ENCODE measurements around the gene SIPA1L3. TPM values are rescaled to one million over a fixed set of nuclear protein-coding genes. Genes with fewer than 3 reads are reported as not detected.

The SIPA1L3 gene
- total RNA-seq, 4 donors from 2014 or later: 4.1 to 18.7 (median 6.1) TPM

DNA sequence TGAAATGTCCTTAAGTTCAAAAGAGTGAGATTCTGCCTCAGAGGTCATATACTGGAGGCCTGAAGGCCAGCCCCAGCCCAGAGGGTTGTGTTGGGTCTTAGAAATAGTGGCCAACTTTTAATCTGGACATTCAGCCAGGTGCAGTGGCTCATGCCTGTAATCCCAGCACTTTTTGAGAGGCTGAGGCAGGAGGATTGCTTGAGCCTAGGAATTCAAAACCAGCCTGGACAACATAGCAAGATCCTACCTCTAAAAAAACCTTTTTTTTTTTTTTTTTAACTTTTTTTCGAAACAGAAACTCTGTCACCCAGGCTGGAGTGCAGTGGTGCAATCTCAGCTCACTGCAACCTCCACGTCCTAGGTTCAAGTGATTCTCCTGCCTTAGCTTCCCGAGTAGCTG, 301.6 kb downstream of the SIPA1L3 start:
- TF ChIP-seq POLR2A (IDR thresholded peaks at IDR 0.05): no peak
- TF ChIP-seq CTCF (IDR thresholded peaks at IDR 0.05 in 4 of 5, conservative IDR thresholded peaks at IDR 0.05 in 1 of 5): no peak
- peak overlapping the region in 3 of 4 donors; percentile 66 to 77 (median 68) for H3K27ac ChIP-seq
- intact Hi-C loops (cut with DNase I; ENCODE audit: low total_unique reads) (no loop called here), in situ Hi-C loops (cut with MboI; ENCODE audit: low sequenced_read_pairs in 4 of 4) (no loop called here)
- peaks cover 9 to 46% (median 42%) of the 10 kb centered on the region in 3 donors for H3K27me3 ChIP-seq
- peaks cover 0 to 32% of the 10 kb centered on the region in 2 donors for H3K36me3 ChIP-seq
- no peak overlapping the region for H3K4me3 ChIP-seq
- ATAC-seq (no peak), DNase-seq (no peak)
- peaks cover 7 to 12% of the 10 kb centered on the region in 2 donors for H3K4me1 ChIP-seq
- H3K9me3 ChIP-seq: no peaks in the 10 kb centered on the region

DNA sequence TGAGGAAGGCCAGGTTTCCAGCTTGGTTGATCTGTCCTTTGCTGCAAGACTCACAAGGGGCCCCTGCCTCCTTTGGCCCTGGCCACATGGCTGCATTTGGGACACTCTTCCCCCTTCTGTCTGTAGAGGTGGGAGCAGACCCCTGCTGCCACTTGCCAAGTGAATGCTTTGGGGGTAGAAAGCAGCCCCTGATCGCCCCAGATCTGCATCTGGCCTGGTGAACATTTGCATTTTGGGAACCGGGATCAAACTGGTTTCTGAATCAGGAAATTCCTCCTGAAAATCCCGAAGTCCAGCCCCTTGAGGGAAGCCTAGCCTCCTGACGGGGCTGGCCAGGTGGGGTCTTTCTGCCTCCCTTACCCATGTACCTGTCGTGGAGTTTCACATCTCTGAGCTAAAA, 302.1 kb downstream of the SIPA1L3 start:
- Histone ChIP-seq H3K4me3 (peak overlapping the region; percentile 11 to 39 (median 26)), H3K27ac (peak overlapping the region; percentile 47 to 77 (median 67)), H3K36me3 (peaks cover 0 to 27% of the 10 kb centered on the region in 2 donors), H3K9me3 (no peaks in the 10 kb centered on the region), H3K27me3 (peaks cover 9 to 49% (median 48%) of the 10 kb centered on the region in 3 donors), H3K4me1 (peaks cover 7 to 12% of the 10 kb centered on the region in 2 donors)
- TF ChIP-seq POLR2A (IDR thresholded peaks at IDR 0.05): no peak
- no peak for TF ChIP-seq CTCF (IDR thresholded peaks at IDR 0.05 in 4 of 5, conservative IDR thresholded peaks at IDR 0.05 in 1 of 5)
- intact Hi-C loops (cut with DNase I; ENCODE audit: low total_unique reads): no loop called here
- no peak for DNase-seq
- in situ Hi-C loops (cut with MboI; ENCODE audit: low sequenced_read_pairs in 4 of 4): no loop called here
- ATAC-seq: peak in 1 of 2 donors; percentile 13

- peak overlapping the region; percentile 11 to 39 (median 26) for H3K4me3 ChIP-seq
- intact Hi-C loops (cut with DNase I; ENCODE audit: low total_unique reads): loop anchor here (1.0 kb wide), 1 partner anchor 14 kb away; the partner anchor contains the start of gene DPF1
- TF ChIP-seq CTCF (IDR thresholded peaks at IDR 0.05 in 4 of 5, conservative IDR thresholded peaks at IDR 0.05 in 1 of 5) (no peak), POLR2A (IDR thresholded peaks at IDR 0.05) (peak in 1 of 2 donors; percentile 62)
- peaks cover 0 to 20% of the 10 kb centered on the region in 2 donors for H3K36me3 ChIP-seq
- H3K27me3 ChIP-seq: peaks cover 9 to 52% (median 49%) of the 10 kb centered on the region in 3 donors
- no peaks in the 10 kb centered on the region for H3K9me3 ChIP-seq
- DNase-seq (peak; percentile 54 to 73), ATAC-seq (peak; percentile 65 to 67)
- H3K27ac ChIP-seq: peak overlapping the region; percentile 36 to 77 (median 74)
- H3K4me1 ChIP-seq: peaks cover 7 to 12% of the 10 kb centered on the region in 2 donors
- in situ Hi-C loops (cut with MboI; ENCODE audit: low sequenced_read_pairs in 4 of 4): no loop called here
Measured at GRCh38 chr19:38209671-38210457, 302.9 kb downstream of the SIPA1L3 start.

DNA sequence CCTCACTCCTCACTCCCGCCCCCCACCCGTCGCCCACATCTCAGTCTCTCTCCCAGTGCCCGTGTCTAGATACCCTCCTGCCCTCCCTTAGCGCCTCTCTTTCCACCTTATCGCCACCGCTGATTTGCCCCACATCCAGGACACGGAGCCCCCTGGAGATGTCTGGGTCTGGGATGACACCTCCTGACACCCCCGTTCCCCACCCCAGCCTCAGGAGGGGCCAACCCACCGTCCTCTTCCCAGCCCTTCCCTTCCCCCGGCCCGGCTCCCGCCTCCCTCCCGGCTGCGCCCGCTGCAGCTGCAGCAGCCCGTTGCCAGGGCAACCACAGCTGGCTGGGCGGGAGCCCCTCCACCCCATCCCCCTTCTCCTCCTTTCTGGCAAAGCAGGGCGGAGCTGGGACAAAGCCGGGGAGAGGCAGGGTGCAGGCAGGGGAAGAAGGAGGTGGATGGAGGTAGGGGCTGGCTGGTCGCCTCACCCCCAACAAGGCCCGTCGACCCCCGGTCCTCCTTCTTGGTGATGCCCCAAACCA, 303.5 kb downstream of the SIPA1L3 start:
- DNase-seq (peak; percentile 13 to 47), ATAC-seq (peak; percentile 20 to 36)
- no peaks in the 10 kb centered on the region for H3K9me3 ChIP-seq
- peaks cover 9 to 52% (median 49%) of the 10 kb centered on the region in 3 donors for H3K27me3 ChIP-seq
- H3K36me3 ChIP-seq: peaks cover 0 to 16% of the 10 kb centered on the region in 2 donors
- peak overlapping the region in 2 of 4 donors; percentile 31 to 39 for H3K4me3 ChIP-seq
- no peak for TF ChIP-seq CTCF (IDR thresholded peaks at IDR 0.05 in 4 of 5, conservative IDR thresholded peaks at IDR 0.05 in 1 of 5)
- TF ChIP-seq POLR2A (IDR thresholded peaks at IDR 0.05): peak in 1 of 2 donors; percentile 27
- H3K27ac ChIP-seq: peak overlapping the region; percentile 36 to 77 (median 74)
- H3K4me1 ChIP-seq: peaks cover 7 to 12% of the 10 kb centered on the region in 2 donors
- intact Hi-C loops (cut with DNase I; ENCODE audit: low total_unique reads) (loop anchor here (1.0 kb wide), 1 partner anchor 14 kb away; the partner anchor contains the start of gene DPF1), in situ Hi-C loops (cut with MboI; ENCODE audit: low sequenced_read_pairs in 4 of 4) (no loop called here)
